ENCODE measurements around the gene VPS4B.

- TF ChIP-seq, protein P1, sequence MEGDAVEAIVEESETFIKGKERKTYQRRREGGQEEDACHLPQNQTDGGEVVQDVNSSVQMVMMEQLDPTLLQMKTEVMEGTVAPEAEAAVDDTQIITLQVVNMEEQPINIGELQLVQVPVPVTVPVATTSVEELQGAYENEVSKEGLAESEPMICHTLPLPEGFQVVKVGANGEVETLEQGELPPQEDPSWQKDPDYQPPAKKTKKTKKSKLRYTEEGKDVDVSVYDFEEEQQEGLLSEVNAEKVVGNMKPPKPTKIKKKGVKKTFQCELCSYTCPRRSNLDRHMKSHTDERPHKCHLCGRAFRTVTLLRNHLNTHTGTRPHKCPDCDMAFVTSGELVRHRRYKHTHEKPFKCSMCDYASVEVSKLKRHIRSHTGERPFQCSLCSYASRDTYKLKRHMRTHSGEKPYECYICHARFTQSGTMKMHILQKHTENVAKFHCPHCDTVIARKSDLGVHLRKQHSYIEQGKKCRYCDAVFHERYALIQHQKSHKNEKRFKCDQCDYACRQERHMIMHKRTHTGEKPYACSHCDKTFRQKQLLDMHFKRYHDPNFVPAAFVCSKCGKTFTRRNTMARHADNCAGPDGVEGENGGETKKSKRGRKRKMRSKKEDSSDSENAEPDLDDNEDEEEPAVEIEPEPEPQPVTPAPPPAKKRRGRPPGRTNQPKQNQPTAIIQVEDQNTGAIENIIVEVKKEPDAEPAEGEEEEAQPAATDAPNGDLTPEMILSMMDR (IDR thresholded peaks at IDR 0.05): no peak
- TF ChIP-seq KDM5A (IDR thresholded peaks at IDR 0.05): no peak
- no peak for TF ChIP-seq POLR2AphosphoS2 (conservative IDR thresholded peaks at IDR 0.05; ENCODE audit: low read length)
- TF ChIP-seq HDAC2 (IDR thresholded peaks at IDR 0.05): no peak
Measured at GRCh38 chr18:63468575-63468974, 46.3 kb upstream of the VPS4B start.
